Measurements from ENCODE around the gene CFTR. TPM values are rescaled to one million over a fixed set of nuclear protein-coding genes. Genes with fewer than 3 reads are reported as not detected.

The CFTR gene
- total and polyA plus RNA-seq, 9 of the 15 experiments (the other 6 are each of a cell fraction or from before 2014, with no cell fraction given) = 0.20 TPM; not detected in 8

GRCh38 chr7:117502331-117502730 lies 22.5 kb downstream of the CFTR start (continued):
- TF ChIP-seq ZKSCAN1 (IDR thresholded peaks at IDR 0.05; ENCODE audit: low read depth, low read length) = no peak
- no peak for TF ChIP-seq SNIP1 (IDR thresholded peaks at IDR 0.05; ENCODE audit: low read depth)
- TF ChIP-seq HDAC6 (IDR thresholded peaks at IDR 0.05; ENCODE audit: low read depth, low read length) = no peak
- TF ChIP-seq ZNF695 (CRISPR knock-in tag; IDR thresholded peaks at IDR 0.05) = no peak
- no peak for TF ChIP-seq SNAPC5 (CRISPR knock-in tag; IDR thresholded peaks at IDR 0.05)
- TF ChIP-seq CTCFL (IDR thresholded peaks at IDR 0.05; ENCODE audit: borderline replicate concordance, insufficient read depth, low read depth, low read length, poor library complexity, severe bottlenecking) = no peak
- no peak for TF ChIP-seq SREBF1 (IDR thresholded peaks at IDR 0.05; ENCODE audit: borderline replicate concordance, low read depth, low read length)
- TF ChIP-seq ZNF239 (CRISPR knock-in tag; IDR thresholded peaks at IDR 0.05) = no peak

GRCh38 chr7:117505238-117505637 lies 25.4 kb downstream of the CFTR start:
- POLR2A ChIA-PET = interaction anchor here (0.7 kb wide), 1 partner anchor 166 kb away, joined by 3 read pairs; no protein-coding TSS in a partner anchor
- Histone ChIP-seq H3K36me3 (ENCODE audit: control insufficient read depth, insufficient read depth, low read length) (no peaks in the 10 kb centered on the region), H3K4me2 (ENCODE audit: insufficient read depth, low read length) (no peak overlapping the region), H2AFZ (ENCODE audit: low read depth, low read length) (no peak overlapping the region), H3K9me1 (ENCODE audit: control insufficient read depth, insufficient read depth, low read length) (no peaks in the 10 kb centered on the region), H4K20me1 (replicated peaks; ENCODE audit: control insufficient read depth, insufficient read depth, low read length) (no peaks in the 10 kb centered on the region), H3K27me3 (ENCODE audit: control insufficient read depth in 2 of 2, insufficient read depth in 2 of 2, low read length in 2 of 2) (no peaks in the 10 kb centered on the region), H3K9ac (ENCODE audit: insufficient read depth in 1 of 2, low read depth in 2 of 2, low read length in 2 of 2) (no peak overlapping the region), H3K79me2 (ENCODE audit: control insufficient read depth, insufficient read depth, low read length) (no peaks in the 10 kb centered on the region), H3K27ac (ENCODE audit: extremely low read depth, low read depth, low read length) (no peak overlapping the region), H3K4me1 (replicated peaks in 1 of 2; ENCODE audit: control insufficient read depth in 2 of 2, insufficient read depth in 2 of 2, low read length in 2 of 2) (no peaks in the 10 kb centered on the region), H3K4me3 (no peak overlapping the region), H3K9me3 (replicated peaks; ENCODE audit: control insufficient read depth, insufficient read depth, low read depth, low read length) (no peaks in the 10 kb centered on the region)
- no peak for TF ChIP-seq NFE2L1 (tag; IDR thresholded peaks at IDR 0.05; ENCODE audit: borderline replicate concordance, low read depth)
- no peak for TF ChIP-seq GABPA (tag; conservative IDR thresholded peaks at IDR 0.05; ENCODE audit: low read depth)
- TF ChIP-seq NR2C2 (CRISPR knock-in tag; IDR thresholded peaks at IDR 0.05) = no peak
- TF ChIP-seq NR2C2 (tag; IDR thresholded peaks at IDR 0.05) = no peak
- no peak for TF ChIP-seq HES1 (IDR thresholded peaks at IDR 0.05; ENCODE audit: low read depth)
- FAIRE-seq (no peak), ATAC-seq (no peak), DNase-seq (ENCODE audit: extremely low read depth in 1 of 4, low spot score in 3 of 4) (no peak)
- CTCF ChIA-PET (ENCODE audit: low intra/inter-chr PET ratio) = no interaction called here
- WGBS (ENCODE audit: insufficient coverage, low coverage, missing lambda C conversion rate) = 0% methylated on average over 3 of the region's 3 CpGs
- in situ Hi-C loops (cut with MboI) (no loop called here), intact Hi-C loops (cut with micrococcal nuclease) (no loop called here)
- no TSS peak for BruUV-seq (replicated peaks)
